ENCODE measurements around the gene TRUB1. TPM values are rescaled to one million over a fixed set of nuclear protein-coding genes. Genes with fewer than 3 reads are reported as not detected.

TRUB1 gene
- total and polyA plus RNA-seq, 3 experiments from 2014 or later: 10.2 to 20.0 (median 15.7) TPM

DNA sequence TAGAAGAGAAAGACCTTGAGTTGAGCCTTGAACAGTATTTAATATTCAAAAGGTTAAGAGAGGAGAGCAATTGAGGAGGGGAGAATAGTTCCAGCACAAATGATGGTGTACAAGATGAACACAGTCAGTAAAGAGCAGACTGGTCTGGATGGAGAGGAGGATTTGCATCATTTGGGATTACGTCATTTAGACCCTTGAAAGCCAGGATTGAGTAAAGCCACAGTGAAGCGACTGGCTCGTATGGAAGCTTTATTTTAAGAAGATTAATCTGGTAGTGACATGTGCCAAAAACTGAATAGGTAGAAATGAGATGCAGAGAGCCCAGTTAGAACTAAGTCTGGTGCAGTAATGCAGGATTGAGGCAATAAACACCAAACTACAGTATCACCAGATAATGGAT lies 52.6 kb downstream of the TRUB1 start:
- Histone ChIP-seq H3K27me3 (ENCODE audit: insufficient read depth, low read length, poor library complexity, severe bottlenecking) (no peaks in the 10 kb centered on the region), H3K4me3 (ENCODE audit: low read length) (no peak overlapping the region), H3K4me1 (ENCODE audit: insufficient read depth, low read length) (no peaks in the 10 kb centered on the region), H3K36me3 (ENCODE audit: insufficient read depth, low read length) (no peaks in the 10 kb centered on the region), H3K27ac (ENCODE audit: low read depth, low read length) (no peak overlapping the region), H3K9me3 (ENCODE audit: low read length) (no peaks in the 10 kb centered on the region)
- Mint-ChIP-seq H3K36me3 (peaks cover 11 to 36% (median 24%) of the 10 kb centered on the region in 3 donors), H3K27ac (no peak overlapping the region), H3K4me1 (no peaks in the 10 kb centered on the region), H3K4me3 (no peak overlapping the region), H3K9me3 (peaks cover 0 to 5% (median 1%) of the 10 kb centered on the region in 5 donors), H3K27me3 (no peaks in the 10 kb centered on the region)
- no peak for DNase-seq
- ChIA-PET CTCF (no interaction called here), POLR2A (no interaction called here)

DNA sequence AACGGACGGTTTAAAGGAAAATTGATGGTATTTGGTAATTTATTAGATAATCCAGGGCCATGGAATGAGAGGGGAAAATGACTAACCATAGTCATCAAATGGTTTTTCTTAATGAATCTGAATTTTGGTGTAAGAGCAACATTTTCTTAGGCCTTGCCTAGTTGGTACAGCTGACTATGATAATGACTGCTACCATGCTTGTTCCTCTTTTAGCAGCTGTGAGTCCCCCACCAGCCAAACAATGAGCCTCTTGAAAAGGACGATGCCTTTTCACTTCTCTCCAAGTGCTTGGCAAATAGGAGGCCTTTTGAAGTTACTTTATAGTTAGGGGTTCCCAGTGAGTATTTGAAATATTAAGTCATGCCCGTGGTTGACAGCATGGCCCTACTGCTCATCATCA lies 53.0 kb downstream of the TRUB1 start:
- Mint-ChIP-seq H3K9me3 (peaks cover 0 to 2% (median 1%) of the 10 kb centered on the region in 5 donors), H3K4me3 (no peak overlapping the region), H3K36me3 (peaks cover 11 to 32% (median 22%) of the 10 kb centered on the region in 3 donors), H3K4me1 (no peaks in the 10 kb centered on the region), H3K27ac (no peak overlapping the region), H3K27me3 (no peaks in the 10 kb centered on the region)
- ChIA-PET POLR2A (no interaction called here), CTCF (no interaction called here)
- Histone ChIP-seq H3K9me3 (ENCODE audit: low read length) (no peaks in the 10 kb centered on the region), H3K27me3 (ENCODE audit: insufficient read depth, low read length, poor library complexity, severe bottlenecking) (no peaks in the 10 kb centered on the region), H3K4me3 (ENCODE audit: low read length) (no peak overlapping the region), H3K4me1 (ENCODE audit: insufficient read depth, low read length) (no peaks in the 10 kb centered on the region), H3K36me3 (ENCODE audit: insufficient read depth, low read length) (no peaks in the 10 kb centered on the region), H3K27ac (ENCODE audit: low read depth, low read length) (no peak overlapping the region)
- no peak for DNase-seq

DNA sequence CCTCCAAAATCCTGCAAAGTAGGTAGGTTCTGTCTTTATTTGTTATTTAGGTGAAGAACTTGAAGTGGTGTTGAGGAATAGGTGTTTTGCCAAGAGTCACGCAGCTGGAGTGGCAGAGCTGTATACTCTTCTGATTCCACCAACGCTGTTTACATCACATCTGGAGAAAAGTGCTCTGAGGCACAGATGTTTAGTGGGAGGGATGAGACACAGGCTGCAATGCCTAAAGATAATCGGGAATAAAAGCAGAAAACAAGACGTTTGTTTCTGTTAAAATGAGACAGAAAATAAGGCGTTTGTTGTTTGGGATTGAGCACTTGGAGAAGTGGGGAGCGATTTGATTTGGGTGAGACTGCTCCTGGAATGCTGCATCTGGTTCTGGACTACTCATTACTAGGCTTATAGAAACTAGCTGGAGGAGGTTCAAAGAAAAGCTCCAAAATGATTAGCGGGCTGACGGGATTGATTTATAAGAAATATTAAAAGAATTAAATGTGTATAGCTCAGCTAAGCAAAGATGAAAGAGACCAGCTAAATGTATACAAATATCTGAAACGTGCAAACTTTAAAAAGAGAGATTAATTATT lies 54.3 kb downstream of the TRUB1 start:
- no peaks in the 10 kb centered on the region for H3K27me3 Mint-ChIP-seq
- H3K27ac ChIP-seq (ENCODE audit: low read depth, low read length): no peak overlapping the region
- no peak for DNase-seq
- no peaks in the 10 kb centered on the region for H3K4me1 Mint-ChIP-seq
- no peaks in the 10 kb centered on the region for H3K4me1 ChIP-seq (ENCODE audit: insufficient read depth, low read length)
- ChIA-PET POLR2A (no interaction called here), CTCF (no interaction called here)
- H3K36me3 ChIP-seq (ENCODE audit: insufficient read depth, low read length): no peaks in the 10 kb centered on the region
- peaks cover 0 to 1% (median 0%) of the 10 kb centered on the region in 5 donors for H3K9me3 Mint-ChIP-seq
- no peak overlapping the region for H3K4me3 ChIP-seq (ENCODE audit: low read length)
- no peaks in the 10 kb centered on the region for H3K27me3 ChIP-seq (ENCODE audit: insufficient read depth, low read length, poor library complexity, severe bottlenecking)
- H3K36me3 Mint-ChIP-seq: peaks cover 12 to 28% (median 20%) of the 10 kb centered on the region in 3 donors
- H3K4me3 Mint-ChIP-seq: no peak overlapping the region
- no peaks in the 10 kb centered on the region for H3K9me3 ChIP-seq (ENCODE audit: low read length)
- H3K27ac Mint-ChIP-seq: no peak overlapping the region

DNA sequence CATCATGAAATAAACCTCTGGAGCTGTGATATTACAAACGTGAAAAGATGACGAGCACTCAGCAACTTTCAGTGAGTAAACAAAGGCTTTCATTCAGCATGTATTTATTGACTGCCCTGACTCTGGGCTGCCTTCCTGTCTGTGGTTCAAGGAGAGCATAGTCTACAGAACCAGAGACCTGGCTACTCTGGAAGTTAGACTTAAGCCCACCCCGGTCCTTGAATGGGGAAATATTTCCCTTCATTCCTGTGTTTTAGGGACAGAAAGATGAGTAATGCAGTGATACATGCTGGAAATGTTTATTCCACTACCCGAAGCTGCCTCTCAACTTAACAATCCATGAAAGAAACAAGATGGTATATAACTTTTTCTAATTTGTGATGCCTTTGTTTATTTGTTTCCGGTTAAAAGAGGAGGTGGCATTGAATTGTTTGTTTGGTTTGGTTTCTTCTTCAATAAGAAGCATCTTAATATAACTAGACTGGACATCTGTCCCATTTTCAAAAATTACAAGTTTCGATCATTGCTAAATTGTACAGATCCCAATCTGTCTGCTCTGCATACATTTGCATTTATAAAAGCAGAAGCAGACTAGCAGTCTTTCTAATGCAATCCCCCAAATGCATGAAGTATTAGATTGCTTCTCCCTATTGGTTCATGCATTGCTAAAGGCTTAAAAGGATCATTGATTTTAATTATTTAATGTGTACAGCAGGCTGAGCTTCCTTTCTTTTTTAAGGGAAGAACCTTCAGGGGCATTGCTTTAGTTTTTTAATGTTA lies 57.7 kb downstream of the TRUB1 start:
- ChIA-PET CTCF (no interaction called here), POLR2A (no interaction called here)
- no peaks in the 10 kb centered on the region for H3K9me3 ChIP-seq (ENCODE audit: low read length)
- H3K4me1 Mint-ChIP-seq: no peaks in the 10 kb centered on the region
- no peak for DNase-seq
- H3K9me3 Mint-ChIP-seq: no peaks in the 10 kb centered on the region
- H3K36me3 ChIP-seq (ENCODE audit: insufficient read depth, low read length): no peaks in the 10 kb centered on the region
- H3K27me3 ChIP-seq (ENCODE audit: insufficient read depth, low read length, poor library complexity, severe bottlenecking): no peaks in the 10 kb centered on the region
- no peaks in the 10 kb centered on the region for H3K27me3 Mint-ChIP-seq
- no peak overlapping the region for H3K4me3 ChIP-seq (ENCODE audit: low read length)
- no peak overlapping the region for H3K27ac ChIP-seq (ENCODE audit: low read depth, low read length)
- no peak overlapping the region for H3K27ac Mint-ChIP-seq
- no peaks in the 10 kb centered on the region for H3K4me1 ChIP-seq (ENCODE audit: insufficient read depth, low read length)
- no peak overlapping the region for H3K4me3 Mint-ChIP-seq
- H3K36me3 Mint-ChIP-seq: peaks cover 7 to 13% (median 9%) of the 10 kb centered on the region in 3 donors

DNA sequence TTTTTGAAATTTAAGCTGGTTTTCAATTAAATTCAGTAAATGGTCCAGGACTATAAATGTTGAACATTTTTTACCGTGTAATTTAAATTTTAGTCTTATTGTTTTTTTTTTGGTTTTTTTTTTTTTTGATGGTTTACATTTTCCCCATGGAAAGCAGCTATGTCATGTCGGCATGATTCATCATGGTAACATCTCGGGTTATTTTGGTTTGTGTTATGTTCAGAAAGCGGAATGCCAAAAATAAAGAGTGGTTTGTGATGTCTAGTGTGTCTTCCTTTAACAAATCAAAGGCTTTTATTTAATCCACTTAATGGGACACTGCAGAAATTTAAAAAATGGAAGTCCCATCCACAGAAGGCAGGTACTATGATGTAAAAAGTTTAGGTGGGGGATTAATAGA lies 58.5 kb downstream of the TRUB1 start:
- POLR2A ChIA-PET: no interaction called here
- H3K4me3 ChIP-seq (ENCODE audit: low read length): no peak overlapping the region
- Mint-ChIP-seq H3K4me1 (peaks cover 0 to 3% (median 3%) of the 10 kb centered on the region in 3 donors), H3K9me3 (no peaks in the 10 kb centered on the region), H3K27me3 (no peaks in the 10 kb centered on the region), H3K36me3 (peaks cover 7 to 9% (median 9%) of the 10 kb centered on the region in 3 donors), H3K27ac (no peak overlapping the region), H3K4me3 (no peak overlapping the region)
- H3K9me3 ChIP-seq (ENCODE audit: low read length): no peaks in the 10 kb centered on the region
- H3K27ac ChIP-seq (ENCODE audit: low read depth, low read length): no peak overlapping the region
- no peak for DNase-seq
- no peaks in the 10 kb centered on the region for H3K27me3 ChIP-seq (ENCODE audit: insufficient read depth, low read length, poor library complexity, severe bottlenecking)
- H3K4me1 ChIP-seq (ENCODE audit: insufficient read depth, low read length): no peaks in the 10 kb centered on the region
- CTCF ChIA-PET: no interaction called here
- no peaks in the 10 kb centered on the region for H3K36me3 ChIP-seq (ENCODE audit: insufficient read depth, low read length)

DNA sequence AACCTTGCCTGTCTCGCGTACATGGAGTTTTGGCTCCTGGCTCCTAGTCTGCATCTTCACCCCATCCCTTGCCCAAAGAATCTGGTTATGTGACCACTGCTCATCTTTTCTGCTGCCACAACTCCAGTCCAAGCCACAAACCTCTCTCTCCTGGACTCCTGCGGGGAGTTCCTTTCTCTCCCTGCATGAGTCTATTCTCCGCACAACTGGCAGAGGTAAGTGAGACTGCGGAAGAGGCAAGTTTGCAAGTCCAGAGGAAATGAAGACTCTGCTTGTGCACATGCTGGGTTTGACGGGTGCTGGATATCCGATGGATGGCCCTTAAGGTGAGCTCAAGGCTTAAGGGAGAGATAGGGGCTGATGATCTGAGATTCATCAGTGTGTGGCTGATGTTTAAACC lies 61.0 kb downstream of the TRUB1 start:
- Histone ChIP-seq H3K36me3 (ENCODE audit: insufficient read depth, low read length) (no peaks in the 10 kb centered on the region), H3K4me1 (ENCODE audit: insufficient read depth, low read length) (no peaks in the 10 kb centered on the region), H3K27me3 (ENCODE audit: insufficient read depth, low read length, poor library complexity, severe bottlenecking) (no peaks in the 10 kb centered on the region), H3K27ac (ENCODE audit: low read depth, low read length) (no peak overlapping the region), H3K9me3 (ENCODE audit: low read length) (no peaks in the 10 kb centered on the region), H3K4me3 (ENCODE audit: low read length) (no peak overlapping the region)
- H3K9me3 Mint-ChIP-seq: no peaks in the 10 kb centered on the region
- ChIA-PET POLR2A (no interaction called here), CTCF (no interaction called here)
- DNase-seq: no peak
- H3K4me3 Mint-ChIP-seq: no peak overlapping the region
- H3K36me3 Mint-ChIP-seq: peaks cover 6 to 9% (median 7%) of the 10 kb centered on the region in 3 donors
- peaks cover 0 to 5% (median 3%) of the 10 kb centered on the region in 3 donors for H3K4me1 Mint-ChIP-seq
- H3K27me3 Mint-ChIP-seq: peaks cover 0 to 2% of the 10 kb centered on the region in 2 donors
- no peak overlapping the region for H3K27ac Mint-ChIP-seq

DNA sequence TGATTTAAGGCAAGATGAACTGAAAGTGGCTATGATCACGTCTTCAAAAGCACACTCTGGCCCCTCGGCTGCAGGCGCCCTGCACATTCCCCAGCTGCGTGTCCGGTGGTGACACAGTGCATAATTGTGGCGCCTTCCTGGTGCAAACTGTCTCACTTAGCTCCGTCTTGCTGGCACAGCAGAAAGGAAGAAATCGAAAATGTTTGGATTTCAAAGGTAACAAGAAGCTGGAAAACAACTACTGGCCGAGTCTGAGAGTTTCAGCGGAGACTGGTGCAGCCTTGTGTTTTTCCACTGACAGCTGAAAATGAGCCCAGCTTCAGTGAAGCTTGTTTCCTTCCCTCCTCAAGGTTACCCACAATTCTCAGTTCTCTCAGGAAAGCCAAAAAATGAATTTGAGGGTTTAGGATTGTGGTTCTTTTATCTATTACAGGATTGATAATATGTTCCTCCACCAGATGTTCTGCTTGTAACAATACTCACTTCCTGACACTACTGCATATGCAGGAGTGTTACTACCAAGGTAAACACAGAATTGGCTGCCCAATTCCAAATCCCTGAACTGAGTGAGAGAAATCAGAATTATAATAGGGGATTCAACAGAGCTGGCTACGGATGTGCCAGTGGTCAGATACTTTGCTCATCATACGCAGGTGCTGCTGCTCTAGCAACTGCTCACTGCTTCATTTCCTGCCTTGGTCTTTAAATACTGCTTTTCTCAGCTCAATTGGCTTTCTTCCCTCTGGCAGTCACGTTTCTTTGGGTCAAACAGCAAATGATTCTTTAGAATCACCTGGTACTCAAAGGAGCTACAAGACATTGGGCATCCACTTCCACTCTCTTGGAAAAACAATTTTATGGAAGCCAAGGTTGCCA lies 63.7 kb downstream of the TRUB1 start:
- peaks cover 0 to 5% (median 3%) of the 10 kb centered on the region in 3 donors for H3K4me1 Mint-ChIP-seq
- no peaks in the 10 kb centered on the region for H3K27me3 ChIP-seq (ENCODE audit: insufficient read depth, low read length, poor library complexity, severe bottlenecking)
- no peaks in the 10 kb centered on the region for H3K9me3 ChIP-seq (ENCODE audit: low read length)
- DNase-seq: no peak
- ChIA-PET CTCF (no interaction called here), POLR2A (no interaction called here)
- H3K36me3 ChIP-seq (ENCODE audit: insufficient read depth, low read length): no peaks in the 10 kb centered on the region
- peak overlapping the region in 1 of 8 donors; percentile 23 for H3K27ac Mint-ChIP-seq
- no peak overlapping the region for H3K27ac ChIP-seq (ENCODE audit: low read depth, low read length)
- peaks cover 0 to 1% (median 0%) of the 10 kb centered on the region in 3 donors for H3K36me3 Mint-ChIP-seq
- no peak overlapping the region for H3K4me3 ChIP-seq (ENCODE audit: low read length)
- H3K27me3 Mint-ChIP-seq: peaks cover 5 to 13% of the 10 kb centered on the region in 2 donors
- peak overlapping the region in 1 of 7 donors; percentile 24 for H3K4me3 Mint-ChIP-seq
- no peaks in the 10 kb centered on the region for H3K9me3 Mint-ChIP-seq
- H3K4me1 ChIP-seq (ENCODE audit: insufficient read depth, low read length): no peaks in the 10 kb centered on the region

DNA sequence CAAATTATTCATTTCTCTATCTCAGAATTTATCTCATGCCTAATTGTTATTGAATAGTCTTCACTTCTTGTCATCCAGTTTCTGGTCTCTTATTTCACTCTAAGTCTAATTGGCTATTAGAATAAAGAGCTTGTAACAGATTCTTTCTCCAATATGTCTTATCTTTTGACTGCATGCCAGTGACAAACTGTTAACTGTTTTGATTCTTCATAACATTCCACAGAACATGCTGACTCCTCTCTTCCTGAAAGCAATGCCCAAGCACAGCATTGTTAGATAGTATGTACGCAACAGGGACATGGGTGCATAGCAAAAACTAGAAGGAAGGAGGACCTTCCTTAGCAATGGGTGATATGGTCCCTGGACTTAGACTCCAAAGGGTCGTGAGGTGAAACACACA lies 65.4 kb downstream of the TRUB1 start:
- no peak for DNase-seq
- Histone ChIP-seq H3K36me3 (ENCODE audit: insufficient read depth, low read length) (no peaks in the 10 kb centered on the region), H3K9me3 (ENCODE audit: low read length) (no peaks in the 10 kb centered on the region), H3K27ac (ENCODE audit: low read depth, low read length) (no peak overlapping the region), H3K4me1 (ENCODE audit: insufficient read depth, low read length) (no peaks in the 10 kb centered on the region), H3K4me3 (ENCODE audit: low read length) (no peak overlapping the region), H3K27me3 (ENCODE audit: insufficient read depth, low read length, poor library complexity, severe bottlenecking) (no peaks in the 10 kb centered on the region)
- ChIA-PET POLR2A (no interaction called here), CTCF (no interaction called here)
- Mint-ChIP-seq H3K27me3 (peaks cover 6 to 18% of the 10 kb centered on the region in 2 donors), H3K4me3 (no peak overlapping the region), H3K36me3 (peaks cover 0 to 1% (median 0%) of the 10 kb centered on the region in 3 donors), H3K9me3 (no peaks in the 10 kb centered on the region), H3K4me1 (peaks cover 0 to 5% (median 3%) of the 10 kb centered on the region in 3 donors), H3K27ac (no peak overlapping the region)
